ENCODE results near the gene CHI3L1. TPM values are rescaled to one million over a fixed set of nuclear protein-coding genes. Genes with fewer than 3 reads are reported as not detected.
A peak's percentile ranks its signal among the peaks of the same experiment; 100 is the strongest.

The CHI3L1 gene
- total RNA-seq, 4 donors from 2014 or later, result 6.2 to 28.2 (median 21.2) TPM; not detected in 1

GRCh38 chr1:203167026-203167912, 19.2 kb downstream of the CHI3L1 start:
- Histone ChIP-seq H3K4me1 (no peaks in the 10 kb centered on the region), H3K36me3 (no peaks in the 10 kb centered on the region), H3K4me3 (no peak overlapping the region), H3K9me3 (no peaks in the 10 kb centered on the region), H3K27ac (no peak overlapping the region), H3K27me3 (no peaks in the 10 kb centered on the region)
- intact Hi-C loops (cut with DNase I; ENCODE audit: low total_unique reads), result no loop called here
- TF ChIP-seq POLR2A (IDR thresholded peaks at IDR 0.05), result no peak
- no peak for TF ChIP-seq CTCF (IDR thresholded peaks at IDR 0.05)
- no peak for DNase-seq

GRCh38 chr1:203166192-203166940, 20.1 kb downstream of the CHI3L1 start:
- DNase-seq, result no peak
- Histone ChIP-seq H3K4me3 (no peak overlapping the region), H3K27me3 (no peaks in the 10 kb centered on the region), H3K27ac (no peak overlapping the region), H3K9me3 (no peaks in the 10 kb centered on the region), H3K36me3 (no peaks in the 10 kb centered on the region), H3K4me1 (no peaks in the 10 kb centered on the region)
- intact Hi-C loops (cut with DNase I; ENCODE audit: low total_unique reads), result no loop called here
- TF ChIP-seq POLR2A (IDR thresholded peaks at IDR 0.05) (no peak), CTCF (IDR thresholded peaks at IDR 0.05) (peak in 1 of 4 experiments; percentile 14)

GRCh38 chr1:203165800-203166161, 20.7 kb downstream of the CHI3L1 start:
- TF ChIP-seq POLR2A (IDR thresholded peaks at IDR 0.05) (no peak), CTCF (IDR thresholded peaks at IDR 0.05) (no peak)
- intact Hi-C loops (cut with DNase I; ENCODE audit: low total_unique reads), result no loop called here
- no peak for DNase-seq
- H3K27ac ChIP-seq, result no peak overlapping the region
- no peak overlapping the region for H3K4me3 ChIP-seq
- no peaks in the 10 kb centered on the region for H3K9me3 ChIP-seq
- no peaks in the 10 kb centered on the region for H3K27me3 ChIP-seq
- no peaks in the 10 kb centered on the region for H3K4me1 ChIP-seq
- no peaks in the 10 kb centered on the region for H3K36me3 ChIP-seq

DNA sequence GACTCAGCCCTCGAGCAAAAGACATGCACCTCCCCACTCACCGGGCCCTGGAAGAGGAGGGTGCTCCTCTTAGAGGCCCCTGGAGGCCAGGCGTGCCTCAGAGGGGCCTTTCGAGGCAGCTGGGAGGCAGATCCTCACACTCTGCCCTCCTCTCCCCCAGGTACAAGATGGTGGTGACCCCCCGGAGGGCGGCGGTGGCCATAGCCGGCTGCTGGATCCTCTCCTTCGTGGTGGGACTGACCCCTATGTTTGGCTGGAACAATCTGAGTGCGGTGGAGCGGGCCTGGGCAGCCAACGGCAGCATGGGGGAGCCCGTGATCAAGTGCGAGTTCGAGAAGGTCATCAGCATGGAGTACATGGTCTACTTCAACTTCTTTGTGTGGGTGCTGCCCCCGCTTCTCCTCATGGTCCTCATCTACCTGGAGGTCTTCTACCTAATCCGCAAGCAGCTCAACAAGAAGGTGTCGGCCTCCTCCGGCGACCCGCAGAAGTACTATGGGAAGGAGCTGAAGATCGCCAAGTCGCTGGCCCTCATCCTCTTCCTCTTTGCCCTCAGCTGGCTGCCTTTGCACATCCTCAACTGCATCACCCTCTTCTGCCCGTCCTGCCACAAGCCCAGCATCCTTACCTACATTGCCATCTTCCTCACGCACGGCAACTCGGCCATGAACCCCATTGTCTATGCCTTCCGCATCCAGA, 21.3 kb downstream of the CHI3L1 start:
- intact Hi-C loops (cut with DNase I; ENCODE audit: low total_unique reads), result no loop called here
- Histone ChIP-seq H3K4me3 (no peak overlapping the region), H3K27ac (no peak overlapping the region), H3K36me3 (no peaks in the 10 kb centered on the region), H3K9me3 (no peaks in the 10 kb centered on the region), H3K27me3 (no peaks in the 10 kb centered on the region), H3K4me1 (no peaks in the 10 kb centered on the region)
- no peak for TF ChIP-seq POLR2A (IDR thresholded peaks at IDR 0.05)
- no peak for TF ChIP-seq CTCF (IDR thresholded peaks at IDR 0.05)
- DNase-seq, result no peak
